ENCODE data around the gene UCK2.
"Not testable (repeated sequence)": the region's sequence is repeated elsewhere in the genome, so short reads cannot be mapped to it uniquely, and the experiment has no call there.

The UCK2 gene

GRCh38 chr1:165827268-165828102 is at the start of gene UCK2:
Gene UCK2, plus strand, starts transcription at chr1:165827614. Its CDS starts 220 bp downstream, at chr1:165827834.
- peak; percentile 34 to 65 for DNase-seq (ENCODE audit: low read depth in 2 of 2)

- DNase-seq (ENCODE audit: low read depth in 2 of 2) = not testable (repeated sequence)
These were observed 49.2 kb upstream of the UCK2 start for GRCh38 chr1:165778197-165778596.

- DNase-seq (ENCODE audit: low read depth in 2 of 2) = not testable (repeated sequence)
These were observed 43.9 kb upstream of the UCK2 start for GRCh38 chr1:165783519-165783918.

GRCh38 chr1:165787741-165788140 is 39.7 kb upstream of the UCK2 start:
- DNase-seq (ENCODE audit: low read depth in 2 of 2) = no peak

- DNase-seq (ENCODE audit: low read depth in 2 of 2) = no peak
These were observed 33.5 kb upstream of the UCK2 start for GRCh38 chr1:165793951-165794350.

- DNase-seq (ENCODE audit: low read depth in 2 of 2) = no peak
These were observed 31.5 kb upstream of the UCK2 start for GRCh38 chr1:165795894-165796293.

- no peak for DNase-seq (ENCODE audit: low read depth in 2 of 2)
These were observed 28.0 kb upstream of the UCK2 start for GRCh38 chr1:165799387-165799786.

GRCh38 chr1:165804513-165804912 is 22.9 kb upstream of the UCK2 start:
- not testable (repeated sequence) for DNase-seq (ENCODE audit: low read depth in 2 of 2)

- no peak for DNase-seq (ENCODE audit: low read depth in 2 of 2)
These were observed 19.8 kb upstream of the UCK2 start for GRCh38 chr1:165807613-165808012.

- DNase-seq (ENCODE audit: low read depth in 2 of 2) = no peak
These were observed 11.7 kb upstream of the UCK2 start for GRCh38 chr1:165815725-165816124.

- DNase-seq (ENCODE audit: low read depth in 2 of 2) = no peak
These were observed 11.3 kb upstream of the UCK2 start for GRCh38 chr1:165816157-165816556.

GRCh38 chr1:165816826-165817497 is 10.5 kb upstream of the UCK2 start:
- DNase-seq (ENCODE audit: low read depth in 2 of 2) = no peak

- DNase-seq (ENCODE audit: low read depth in 2 of 2) = no peak
These were observed 3.7 kb upstream of the UCK2 start for GRCh38 chr1:165823552-165824268.

GRCh38 chr1:165824269-165824643 is 3.2 kb upstream of the UCK2 start:
- no peak for DNase-seq (ENCODE audit: low read depth in 2 of 2)

GRCh38 chr1:165826565-165827267 is 698 bp upstream of the UCK2 start:
- no peak for DNase-seq (ENCODE audit: low read depth in 2 of 2)

- DNase-seq (ENCODE audit: low read depth in 2 of 2) = peak; percentile 29 to 34
These were observed 772 bp downstream of the UCK2 start for GRCh38 chr1:165828103-165828668.

- DNase-seq (ENCODE audit: low read depth in 2 of 2) = no peak
These were observed 1.4 kb downstream of the UCK2 start for GRCh38 chr1:165828669-165829329.

- DNase-seq (ENCODE audit: low read depth in 2 of 2) = no peak
These were observed 2.5 kb downstream of the UCK2 start for GRCh38 chr1:165829888-165830287.

- DNase-seq (ENCODE audit: low read depth in 2 of 2) = no peak
These were observed 3.7 kb downstream of the UCK2 start for GRCh38 chr1:165831146-165831545.

- no peak for DNase-seq (ENCODE audit: low read depth in 2 of 2)
These were observed 5.5 kb downstream of the UCK2 start for GRCh38 chr1:165832902-165833301.

- DNase-seq (ENCODE audit: low read depth in 2 of 2) = no peak
These were observed 5.9 kb downstream of the UCK2 start for GRCh38 chr1:165833358-165833757.
